Measurements from ENCODE around the gene CCDC185.
A peak's percentile ranks its signal among the peaks of the same experiment; 100 is the strongest.

CCDC185 gene

DNA sequence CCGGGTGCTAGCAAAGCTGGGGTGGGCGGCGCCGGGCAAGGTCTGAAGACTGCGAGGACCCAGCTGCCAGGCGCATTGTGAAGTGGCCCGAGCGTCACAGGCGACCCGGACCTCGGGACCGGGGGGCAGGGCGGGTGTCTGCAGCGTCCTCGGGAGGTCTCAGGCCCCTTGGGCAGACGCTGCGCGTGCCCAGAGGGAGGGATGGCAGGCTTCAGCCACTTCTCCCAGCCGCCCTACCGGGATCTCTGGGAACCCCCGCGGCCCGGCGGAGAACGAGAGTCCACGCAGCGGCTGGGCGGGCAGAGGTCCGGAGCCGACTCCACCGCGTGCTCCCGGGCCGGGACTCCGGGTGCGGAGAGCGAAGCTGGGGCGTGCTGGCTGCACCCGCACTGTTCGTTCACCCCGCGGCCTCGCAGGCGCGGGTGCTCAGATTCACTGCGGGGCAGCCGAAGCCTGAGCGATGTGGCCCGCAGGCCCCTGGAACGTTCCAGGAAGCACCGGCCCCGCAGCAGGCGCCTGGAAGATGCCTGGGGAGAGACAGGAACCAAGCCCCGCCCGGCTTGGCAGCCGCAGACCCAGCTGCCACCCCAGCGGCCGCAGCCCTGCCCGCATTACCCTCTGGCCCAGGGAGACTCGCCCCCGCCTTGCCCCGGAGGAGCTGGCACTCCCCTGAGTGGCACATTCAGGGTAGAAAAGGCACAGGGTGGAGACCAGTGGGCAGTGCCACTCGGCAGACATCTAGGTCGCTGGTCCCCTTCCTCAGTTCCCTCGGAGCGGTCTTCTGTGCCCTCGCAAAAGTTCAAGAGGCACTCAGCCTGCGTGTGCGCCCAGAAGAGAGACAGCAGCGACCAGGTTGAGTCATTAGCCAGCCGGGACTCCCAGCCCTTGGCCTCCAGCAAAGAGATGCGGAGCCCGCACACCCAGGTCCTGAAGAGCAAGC is at the start of gene CCDC185:
CCDC185 (plus strand) TSS at position 141 of the 940 bp plus-strand sequence; CDS start at position 202, 61 bp downstream.
- H3K4me1 Mint-ChIP-seq (ENCODE audit: low read depth) = no peaks in the 10 kb centered on the region
- no peak within 1 kb of the TSS for H3K27ac Mint-ChIP-seq
- no peaks in the 10 kb centered on the region for H3K9me3 Mint-ChIP-seq (ENCODE audit: low read depth)
- peaks cover 17% of the 10 kb centered on the region for H3K27me3 Mint-ChIP-seq
- H3K36me3 Mint-ChIP-seq = no peaks in the 10 kb centered on the region
- peak within 1 kb of the TSS; percentile 12 for H3K4me3 Mint-ChIP-seq

DNA sequence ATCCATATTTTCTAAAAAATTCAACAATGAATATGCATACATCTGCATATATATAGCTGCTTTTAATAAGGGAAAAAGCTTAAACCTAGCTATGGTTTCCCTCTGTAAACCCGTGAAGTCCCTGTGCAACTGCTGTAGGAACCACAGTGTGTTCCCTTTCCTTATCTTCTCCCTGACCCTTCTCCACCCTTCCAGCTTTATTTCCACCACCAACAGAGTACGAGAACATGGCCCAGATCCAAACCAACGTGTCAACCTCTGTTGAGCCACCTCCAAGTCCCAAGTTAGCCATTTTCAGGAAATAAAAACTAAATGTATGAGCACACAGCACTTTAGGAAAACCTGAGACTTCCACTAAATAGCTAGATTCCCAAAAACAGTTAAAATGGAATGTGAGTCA is 49.5 kb upstream of the CCDC185 start:
- Mint-ChIP-seq H3K27me3 (no peaks in the 10 kb centered on the region), H3K9me3 (ENCODE audit: low read depth) (no peaks in the 10 kb centered on the region), H3K36me3 (peaks cover 7% of the 10 kb centered on the region), H3K4me3 (no peak overlapping the region), H3K27ac (no peak overlapping the region), H3K4me1 (ENCODE audit: low read depth) (peaks cover 1% of the 10 kb centered on the region)

DNA sequence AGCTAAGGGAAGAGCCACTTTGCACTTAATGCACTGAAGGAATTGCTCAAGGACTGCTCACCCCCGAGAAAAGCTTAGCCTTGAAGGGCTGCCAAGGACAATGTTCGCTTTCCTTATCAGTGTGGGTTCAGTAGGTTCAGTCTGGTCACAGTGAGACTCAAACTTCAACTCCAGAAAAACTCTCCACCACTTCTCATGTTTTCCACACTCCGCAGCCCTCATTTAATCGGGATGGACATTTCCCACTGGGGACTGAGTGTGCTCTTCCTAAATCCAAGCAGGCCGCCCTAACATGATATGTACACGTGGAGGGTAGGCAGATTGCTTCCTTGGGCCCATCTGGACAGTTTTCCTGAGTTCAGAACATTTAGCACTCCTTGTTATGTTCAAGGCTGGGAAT is 48.7 kb upstream of the CCDC185 start:
- peaks cover 2% of the 10 kb centered on the region for H3K36me3 Mint-ChIP-seq

DNA sequence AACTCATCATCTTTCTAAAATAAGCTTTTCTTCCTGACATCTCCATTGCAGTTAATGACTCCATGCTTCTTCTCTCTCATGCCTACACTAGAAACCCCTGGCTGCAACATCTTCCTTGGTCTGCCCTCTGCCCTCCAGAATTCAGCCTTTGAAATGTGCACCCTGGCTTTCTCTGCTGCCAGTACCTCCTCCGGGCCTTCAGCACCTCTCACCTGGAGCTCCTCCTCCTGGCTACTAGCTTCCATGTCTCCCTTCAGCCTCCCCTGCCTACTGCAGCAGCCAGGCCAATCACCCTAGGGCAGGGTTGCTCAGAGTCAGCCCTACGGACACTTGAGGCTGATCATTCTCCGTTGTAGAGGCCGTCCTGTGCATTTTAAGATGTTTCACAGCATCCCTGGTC is 47.5 kb upstream of the CCDC185 start:
- Mint-ChIP-seq H3K27me3 (no peaks in the 10 kb centered on the region), H3K27ac (no peak overlapping the region)

More for the DNA sequence above, 48.7 kb upstream of the CCDC185 start:
- H3K4me1 Mint-ChIP-seq (ENCODE audit: low read depth) = peaks cover 1% of the 10 kb centered on the region
- H3K9me3 Mint-ChIP-seq (ENCODE audit: low read depth) = no peaks in the 10 kb centered on the region
- no peak overlapping the region for H3K27ac Mint-ChIP-seq
- H3K27me3 Mint-ChIP-seq = no peaks in the 10 kb centered on the region
- H3K4me3 Mint-ChIP-seq = no peak overlapping the region

GRCh38 chr1:223346311-223346710 is 46.9 kb upstream of the CCDC185 start:
- peaks cover 3% of the 10 kb centered on the region for H3K4me1 Mint-ChIP-seq (ENCODE audit: low read depth)
- H3K27ac Mint-ChIP-seq = no peak overlapping the region
- no peak overlapping the region for H3K4me3 Mint-ChIP-seq
- H3K36me3 Mint-ChIP-seq = peaks cover 2% of the 10 kb centered on the region
- H3K27me3 Mint-ChIP-seq = no peaks in the 10 kb centered on the region
- no peaks in the 10 kb centered on the region for H3K9me3 Mint-ChIP-seq (ENCODE audit: low read depth)

More for the DNA sequence above, 47.5 kb upstream of the CCDC185 start:
- Mint-ChIP-seq H3K4me3 (no peak overlapping the region), H3K36me3 (peaks cover 2% of the 10 kb centered on the region), H3K9me3 (ENCODE audit: low read depth) (no peaks in the 10 kb centered on the region), H3K4me1 (ENCODE audit: low read depth) (peaks cover 3% of the 10 kb centered on the region)

- H3K36me3 Mint-ChIP-seq = no peaks in the 10 kb centered on the region
- no peak overlapping the region for H3K27ac Mint-ChIP-seq
- no peaks in the 10 kb centered on the region for H3K27me3 Mint-ChIP-seq
- no peaks in the 10 kb centered on the region for H3K9me3 Mint-ChIP-seq (ENCODE audit: low read depth)
- peaks cover 3% of the 10 kb centered on the region for H3K4me1 Mint-ChIP-seq (ENCODE audit: low read depth)
- no peak overlapping the region for H3K4me3 Mint-ChIP-seq
Observed at GRCh38 chr1:223347583-223347982, 45.6 kb upstream of the CCDC185 start.

DNA sequence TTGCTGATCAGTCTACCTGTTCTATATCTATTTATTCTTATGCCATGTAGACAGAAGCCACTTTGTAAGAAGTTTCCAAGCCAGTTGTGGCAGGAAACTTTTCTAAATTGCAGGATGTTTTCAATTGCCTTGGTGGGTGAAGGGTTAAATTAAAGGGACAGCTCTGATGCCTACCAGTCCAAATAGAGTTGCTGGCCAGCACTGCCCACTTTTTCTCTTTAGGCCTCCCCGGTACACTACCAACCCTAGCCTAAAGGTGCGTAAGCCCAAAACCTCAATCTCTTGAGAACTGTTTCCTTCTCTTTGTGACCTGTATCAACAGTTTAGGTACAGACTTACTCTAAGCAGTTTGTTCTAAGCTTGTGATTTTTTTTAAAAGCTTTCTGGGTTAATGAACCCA is 44.8 kb upstream of the CCDC185 start:
- no peak overlapping the region for H3K27ac Mint-ChIP-seq

GRCh38 chr1:223349241-223349640 is 44.0 kb upstream of the CCDC185 start:
- Mint-ChIP-seq H3K9me3 (ENCODE audit: low read depth) (no peaks in the 10 kb centered on the region), H3K27me3 (no peaks in the 10 kb centered on the region), H3K4me1 (ENCODE audit: low read depth) (peaks cover 3% of the 10 kb centered on the region), H3K27ac (no peak overlapping the region), H3K4me3 (no peak overlapping the region), H3K36me3 (no peaks in the 10 kb centered on the region)

More for the DNA sequence above, 44.8 kb upstream of the CCDC185 start:
- Mint-ChIP-seq H3K36me3 (no peaks in the 10 kb centered on the region), H3K4me1 (ENCODE audit: low read depth) (peaks cover 3% of the 10 kb centered on the region), H3K27me3 (no peaks in the 10 kb centered on the region), H3K4me3 (no peak overlapping the region), H3K9me3 (ENCODE audit: low read depth) (no peaks in the 10 kb centered on the region)

- no peaks in the 10 kb centered on the region for H3K9me3 Mint-ChIP-seq (ENCODE audit: low read depth)
- no peak overlapping the region for H3K27ac Mint-ChIP-seq
- H3K27me3 Mint-ChIP-seq = no peaks in the 10 kb centered on the region
- peaks cover 3% of the 10 kb centered on the region for H3K4me1 Mint-ChIP-seq (ENCODE audit: low read depth)
- H3K4me3 Mint-ChIP-seq = no peak overlapping the region
- no peaks in the 10 kb centered on the region for H3K36me3 Mint-ChIP-seq
Observed at GRCh38 chr1:223350361-223350908, 42.8 kb upstream of the CCDC185 start.

- no peaks in the 10 kb centered on the region for H3K9me3 Mint-ChIP-seq (ENCODE audit: low read depth)
- H3K27me3 Mint-ChIP-seq = no peaks in the 10 kb centered on the region
- no peaks in the 10 kb centered on the region for H3K36me3 Mint-ChIP-seq
- peaks cover 3% of the 10 kb centered on the region for H3K4me1 Mint-ChIP-seq (ENCODE audit: low read depth)
- H3K27ac Mint-ChIP-seq = no peak overlapping the region
- H3K4me3 Mint-ChIP-seq = no peak overlapping the region
Observed at GRCh38 chr1:223352944-223353343, 40.3 kb upstream of the CCDC185 start.

DNA sequence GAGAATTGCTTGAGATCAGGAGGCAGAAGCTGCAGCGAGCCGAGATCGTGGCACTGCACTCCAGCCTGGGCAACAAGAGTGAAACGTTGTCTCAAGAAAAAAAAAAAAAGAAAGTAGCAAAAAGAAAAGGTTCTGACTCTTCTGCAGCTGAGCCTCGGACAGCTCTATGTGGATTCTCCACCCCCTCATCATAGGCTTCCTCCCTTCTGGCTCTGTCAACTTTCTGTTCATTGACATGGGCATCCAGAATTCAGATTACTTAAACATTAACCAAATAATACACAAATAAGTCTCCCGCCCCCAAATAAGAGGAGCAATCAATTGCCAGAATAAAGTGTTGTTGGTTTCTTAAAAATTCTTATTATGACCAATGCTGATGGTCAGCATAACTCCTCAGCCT is 39.3 kb upstream of the CCDC185 start:
- H3K27me3 Mint-ChIP-seq = no peaks in the 10 kb centered on the region
- H3K27ac Mint-ChIP-seq = no peak overlapping the region
- H3K36me3 Mint-ChIP-seq = no peaks in the 10 kb centered on the region
- no peaks in the 10 kb centered on the region for H3K9me3 Mint-ChIP-seq (ENCODE audit: low read depth)
- no peak overlapping the region for H3K4me3 Mint-ChIP-seq
- H3K4me1 Mint-ChIP-seq (ENCODE audit: low read depth) = peaks cover 2% of the 10 kb centered on the region

DNA sequence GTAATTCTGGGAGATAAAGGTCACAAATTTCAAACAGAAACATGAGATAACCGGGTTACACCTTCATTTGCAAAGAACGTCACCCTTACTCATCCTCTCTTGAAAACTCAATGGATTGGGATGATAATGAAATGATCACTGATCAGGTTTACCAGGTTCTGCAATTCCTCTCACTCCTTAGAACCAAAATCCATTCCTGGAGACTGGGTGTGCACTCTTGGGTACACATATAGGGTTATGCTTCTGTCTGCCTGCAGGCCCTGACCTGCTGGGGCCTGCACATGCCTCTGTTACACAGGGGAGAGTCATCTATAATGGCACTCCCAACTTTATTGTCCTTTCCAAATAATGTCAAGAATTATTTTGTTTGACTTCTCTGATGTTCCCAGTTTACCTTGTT is 37.5 kb upstream of the CCDC185 start:
- Mint-ChIP-seq H3K4me3 (no peak overlapping the region), H3K27me3 (no peaks in the 10 kb centered on the region), H3K9me3 (ENCODE audit: low read depth) (no peaks in the 10 kb centered on the region), H3K27ac (no peak overlapping the region), H3K36me3 (no peaks in the 10 kb centered on the region), H3K4me1 (ENCODE audit: low read depth) (no peaks in the 10 kb centered on the region)

GRCh38 chr1:223358826-223359225 is 34.4 kb upstream of the CCDC185 start:
- Mint-ChIP-seq H3K4me1 (ENCODE audit: low read depth) (peaks cover 16% of the 10 kb centered on the region), H3K27me3 (no peaks in the 10 kb centered on the region), H3K27ac (no peak overlapping the region), H3K9me3 (ENCODE audit: low read depth) (no peaks in the 10 kb centered on the region), H3K36me3 (no peaks in the 10 kb centered on the region), H3K4me3 (no peak overlapping the region)

DNA sequence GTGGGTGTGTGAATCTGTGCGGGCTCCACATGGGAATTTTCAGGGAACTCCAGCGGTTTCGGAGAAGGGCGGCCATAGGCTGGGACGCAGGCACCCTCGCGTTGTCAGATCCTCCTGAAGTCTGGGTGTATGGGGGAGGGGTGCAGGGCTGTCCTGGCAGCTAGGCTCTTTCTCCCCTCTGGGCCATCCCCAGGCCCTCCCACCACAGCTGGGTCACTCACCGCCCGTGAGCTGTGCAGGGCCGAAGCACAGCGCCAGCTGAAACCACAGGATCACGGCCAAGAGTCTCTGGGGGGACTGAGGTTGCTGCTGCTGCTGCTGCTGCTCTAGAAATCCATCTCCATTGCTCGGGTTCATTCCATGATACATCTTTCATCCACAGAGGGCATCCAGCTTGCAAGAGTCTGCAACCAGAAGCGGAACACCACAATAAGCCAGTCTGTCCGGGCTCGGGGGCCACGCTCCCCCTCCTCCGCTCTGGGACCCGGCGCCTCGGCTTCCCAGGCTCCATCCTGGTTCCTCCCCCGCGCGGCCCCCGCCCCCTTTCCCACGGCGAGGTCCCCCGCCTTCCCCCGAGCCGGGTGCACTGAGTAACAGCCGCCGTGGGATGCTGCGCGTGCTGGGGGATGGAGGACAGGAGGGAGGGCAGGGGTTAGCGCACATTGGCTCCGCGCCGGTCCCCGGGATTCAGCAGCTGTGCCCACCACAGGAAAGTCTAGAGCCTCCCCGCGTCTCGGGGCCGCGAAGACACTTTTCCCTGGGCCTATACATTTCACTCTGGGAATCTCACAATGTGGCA is 30.0 kb upstream of the CCDC185 start:
- no peaks in the 10 kb centered on the region for H3K27me3 Mint-ChIP-seq

More for the DNA sequence above, 30.0 kb upstream of the CCDC185 start:
- no peak overlapping the region for H3K27ac Mint-ChIP-seq
- H3K4me1 Mint-ChIP-seq (ENCODE audit: low read depth) = peaks cover 16% of the 10 kb centered on the region
- no peaks in the 10 kb centered on the region for H3K9me3 Mint-ChIP-seq (ENCODE audit: low read depth)
- H3K4me3 Mint-ChIP-seq = peak overlapping the region; percentile 86
- H3K36me3 Mint-ChIP-seq = no peaks in the 10 kb centered on the region
